ENCODE measurements around the gene PHTF2.

PHTF2 gene

DNA sequence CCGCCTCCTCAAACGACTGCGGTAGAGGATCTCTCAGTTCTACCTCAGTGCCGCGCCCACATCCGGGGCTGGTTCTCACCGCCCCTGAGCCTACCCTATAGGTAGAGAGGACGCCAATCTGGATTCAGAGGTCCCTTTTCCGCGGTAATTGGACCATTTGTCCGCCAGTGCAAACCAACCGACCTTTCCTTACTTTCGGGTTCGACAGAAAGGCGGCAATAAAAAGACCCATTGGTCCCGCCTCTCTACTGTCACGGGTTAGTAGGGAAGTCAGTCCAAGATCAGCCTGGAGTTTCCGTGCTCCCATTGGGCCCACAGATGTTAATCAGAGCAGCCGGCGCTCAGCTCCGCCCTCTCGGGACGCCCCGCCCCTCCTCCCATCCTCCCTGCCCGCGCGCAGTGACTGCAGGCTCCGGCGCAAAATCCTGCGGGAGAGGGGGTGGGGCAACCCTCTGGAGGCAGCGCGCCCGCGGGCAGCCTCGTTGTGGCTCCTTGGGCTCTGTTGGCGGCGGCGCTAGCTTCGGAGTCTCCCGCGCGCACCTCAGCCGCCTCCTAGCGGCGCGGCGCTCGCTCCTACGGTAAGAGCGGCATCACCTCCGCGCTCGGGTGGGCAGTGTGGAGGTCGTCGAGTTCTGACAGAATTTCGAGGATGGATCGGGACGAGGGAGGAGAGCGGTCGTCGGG, at the start of gene PHTF2, which contains the start of gene TMEM60:
Gene PHTF2, plus strand, starts transcription at position 380 of the 684 bp plus-strand sequence.
Gene TMEM60, minus strand, starts transcription at position 41 of the 684 bp plus-strand sequence. CDS start 4,061 bp downstream, outside the sequence.
- peak within 1 kb of the TSS; percentile 86 for H3K4me3 ChIP-seq (ENCODE audit: low read depth, low read length)
- peak; percentile 100 for DNase-seq (ENCODE audit: low read depth)
- TF ChIP-seq CTCF (conservative IDR thresholded peaks at IDR 0.05; ENCODE audit: low read depth, low read length), result peak; percentile 64

- no peak overlapping the region for H3K4me3 ChIP-seq (ENCODE audit: low read depth, low read length)
- DNase-seq (ENCODE audit: low read depth), result no peak
- no peak for TF ChIP-seq CTCF (conservative IDR thresholded peaks at IDR 0.05; ENCODE audit: low read depth, low read length)
Observed at GRCh38 chr7:77752016-77752415, 46.6 kb upstream of the PHTF2 start.

GRCh38 chr7:77753173-77753572, 45.4 kb upstream of the PHTF2 start:
- DNase-seq (ENCODE audit: low read depth), result no peak
- no peak overlapping the region for H3K4me3 ChIP-seq (ENCODE audit: low read depth, low read length)
- no peak for TF ChIP-seq CTCF (conservative IDR thresholded peaks at IDR 0.05; ENCODE audit: low read depth, low read length)

- TF ChIP-seq CTCF (conservative IDR thresholded peaks at IDR 0.05; ENCODE audit: low read depth, low read length), result no peak
- no peak for DNase-seq (ENCODE audit: low read depth)
- H3K4me3 ChIP-seq (ENCODE audit: low read depth, low read length), result no peak overlapping the region
Observed at GRCh38 chr7:77757589-77757988, 41.0 kb upstream of the PHTF2 start.

DNA sequence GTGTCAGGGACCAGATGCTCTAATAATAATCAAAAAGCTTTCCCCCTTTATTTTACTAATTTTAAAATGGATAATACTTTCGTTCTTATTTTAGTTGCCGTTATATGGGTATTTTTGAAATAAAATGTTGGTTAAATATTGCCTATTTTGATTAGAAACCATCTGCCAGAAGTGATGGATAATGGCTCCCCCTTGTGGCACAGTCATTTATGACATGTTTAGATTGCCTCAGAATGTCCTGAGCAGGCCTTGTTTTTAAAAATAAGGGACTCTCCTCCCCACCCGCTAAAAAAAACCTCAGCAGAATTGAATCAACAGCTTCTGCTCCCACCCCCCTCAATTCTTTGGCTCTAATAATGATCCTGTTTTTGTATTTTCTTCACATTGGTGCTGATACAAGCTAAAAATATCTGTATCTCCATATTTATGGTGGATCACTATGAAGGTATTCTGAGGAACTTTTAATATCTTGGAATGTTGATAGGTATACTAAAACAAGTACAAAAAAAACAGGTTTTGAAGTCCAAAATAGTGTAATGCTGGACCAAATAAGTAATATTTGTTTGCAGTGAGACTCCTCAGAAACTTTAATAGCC, 39.2 kb upstream of the PHTF2 start:
- peak; percentile 87 for DNase-seq (ENCODE audit: low read depth)
- peak overlapping the region; percentile 12 for H3K4me3 ChIP-seq (ENCODE audit: low read depth, low read length)
- peak; percentile 75 for TF ChIP-seq CTCF (conservative IDR thresholded peaks at IDR 0.05; ENCODE audit: low read depth, low read length)

DNA sequence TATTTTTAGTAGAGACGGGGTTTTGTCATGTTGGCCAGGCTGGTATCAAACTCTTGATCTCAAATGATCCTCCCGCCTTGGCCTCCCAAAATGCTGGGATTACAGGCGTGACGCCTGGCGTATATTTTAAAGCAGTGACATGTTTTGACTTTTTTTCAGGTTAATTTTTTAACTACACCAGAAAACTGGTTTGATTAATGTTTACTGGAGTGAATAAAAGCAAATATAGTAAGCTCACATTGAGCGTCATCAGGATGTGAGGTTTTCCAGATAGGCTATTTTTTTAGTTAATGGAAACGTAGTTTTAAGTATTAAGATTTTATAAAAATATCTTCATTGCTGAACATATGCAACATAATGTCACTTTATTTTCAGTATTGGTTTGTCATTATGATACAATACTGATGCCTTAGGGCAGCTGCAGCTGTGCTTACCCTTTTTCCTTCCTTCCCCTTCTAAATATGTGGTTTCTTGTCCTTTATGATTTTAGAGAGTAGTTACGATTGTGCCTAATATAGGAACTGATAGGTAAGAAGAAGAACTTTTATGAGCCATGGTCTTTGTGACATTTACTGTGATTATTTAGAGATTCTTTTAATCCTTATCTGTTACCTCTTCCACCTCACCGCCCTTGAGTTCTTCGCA, 37.6 kb upstream of the PHTF2 start:
- no peak for DNase-seq (ENCODE audit: low read depth)
- no peak overlapping the region for H3K4me3 ChIP-seq (ENCODE audit: low read depth, low read length)
- no peak for TF ChIP-seq CTCF (conservative IDR thresholded peaks at IDR 0.05; ENCODE audit: low read depth, low read length)

Data from choroid plexus epithelial cell (primary cell).